ENCODE results near the gene UGT2B15.
"Not testable (repeated sequence)": the region's sequence is repeated elsewhere in the genome, so short reads cannot be mapped to it uniquely, and the experiment has no call there.

The UGT2B15 gene

DNA sequence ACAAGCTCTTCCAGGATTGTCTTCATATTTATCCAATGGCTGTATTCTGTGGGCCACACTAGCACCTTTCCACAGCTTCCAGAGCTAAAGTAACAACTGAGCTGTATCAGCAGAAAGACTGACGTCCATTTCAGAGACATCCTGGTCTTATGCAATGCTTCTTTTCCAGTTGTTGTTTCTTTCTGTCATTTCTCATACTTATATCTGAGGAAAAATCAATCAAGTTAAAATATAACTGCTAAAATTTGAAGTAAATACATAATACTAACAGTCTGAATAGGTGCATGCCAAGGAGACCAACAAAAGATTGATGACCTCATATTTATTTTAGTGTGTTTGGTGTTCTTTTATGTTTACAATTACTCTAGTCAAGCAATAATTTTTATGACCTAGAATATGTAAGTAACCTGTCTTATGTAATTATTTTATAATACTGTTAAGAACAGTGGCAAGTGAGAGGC, at the start of gene UGT2B15:
UGT2B15 (minus strand) TSS at position 174 of the 461 bp plus-strand sequence; CDS start at position 140, 34 bp downstream.
- DNase-seq (ENCODE audit: low spot score): not testable (repeated sequence)

DNA sequence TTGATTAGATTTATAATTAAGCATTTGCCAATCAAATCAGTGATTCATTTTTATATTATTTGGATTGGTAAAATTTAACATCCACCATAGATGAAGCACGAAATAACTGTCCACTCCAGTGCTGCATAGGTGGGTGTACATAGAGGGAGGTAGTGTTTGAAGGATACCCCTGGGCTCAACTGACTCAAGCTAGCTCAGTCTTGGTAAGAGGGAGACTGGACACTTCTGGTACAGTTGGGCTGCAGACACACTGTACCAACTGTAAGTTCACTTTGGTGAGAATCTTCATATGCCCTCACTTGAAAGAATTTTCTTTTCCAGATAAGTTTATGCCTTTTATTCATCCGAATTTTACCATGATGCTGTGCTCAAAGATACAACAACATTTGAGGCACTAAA, 48.6 kb upstream of the UGT2B15 start:
- DNase-seq (ENCODE audit: low spot score): no peak

DNA sequence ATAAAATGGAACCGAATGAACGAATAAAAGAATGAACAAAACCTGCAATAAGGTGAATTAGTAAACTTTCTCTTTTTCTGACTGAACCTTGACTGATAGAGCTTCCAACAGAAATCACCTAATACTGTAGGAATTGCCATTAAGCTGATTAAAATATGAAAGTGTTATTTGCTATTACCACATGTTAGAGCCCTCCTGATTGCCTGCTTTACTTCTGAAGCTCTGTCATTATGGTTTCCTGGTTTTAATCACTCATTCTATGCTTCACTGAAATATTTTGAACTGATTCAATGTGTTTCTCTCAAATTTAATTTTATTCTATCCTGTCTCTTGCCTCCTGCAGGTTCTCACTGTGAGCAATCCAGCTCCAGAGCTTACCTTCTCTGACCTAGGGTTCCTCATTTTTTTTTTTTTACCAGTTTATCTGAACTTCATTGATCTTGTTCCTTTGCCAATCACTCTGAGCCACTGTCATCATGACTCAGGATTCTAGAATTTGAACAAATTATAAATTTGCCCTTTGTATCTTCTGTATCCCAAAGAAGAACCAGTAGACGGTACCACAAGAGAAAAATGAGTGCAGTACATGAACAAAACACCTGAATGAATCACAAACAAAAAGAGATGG, 48.1 kb upstream of the UGT2B15 start:
- DNase-seq (ENCODE audit: low spot score): no peak

DNA sequence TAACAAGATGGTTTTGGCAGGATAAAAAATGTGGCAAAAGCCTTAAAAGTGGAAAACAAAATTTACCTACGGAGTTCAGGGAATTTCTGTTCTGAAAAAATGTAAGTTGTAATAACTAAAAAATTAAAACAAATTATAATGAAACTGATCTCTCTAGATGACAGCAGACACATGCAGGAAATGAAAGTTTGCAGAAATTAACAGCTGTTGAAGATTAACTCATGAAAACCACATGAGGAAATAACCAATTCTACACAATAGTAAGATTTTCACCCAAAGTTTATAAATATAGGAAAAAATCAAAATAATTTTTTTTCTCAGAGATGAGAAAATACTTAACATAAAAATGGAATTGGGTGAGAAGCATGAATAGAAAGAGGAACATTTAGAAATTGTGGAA, 47.5 kb upstream of the UGT2B15 start:
- no peak for DNase-seq (ENCODE audit: low spot score)

DNA sequence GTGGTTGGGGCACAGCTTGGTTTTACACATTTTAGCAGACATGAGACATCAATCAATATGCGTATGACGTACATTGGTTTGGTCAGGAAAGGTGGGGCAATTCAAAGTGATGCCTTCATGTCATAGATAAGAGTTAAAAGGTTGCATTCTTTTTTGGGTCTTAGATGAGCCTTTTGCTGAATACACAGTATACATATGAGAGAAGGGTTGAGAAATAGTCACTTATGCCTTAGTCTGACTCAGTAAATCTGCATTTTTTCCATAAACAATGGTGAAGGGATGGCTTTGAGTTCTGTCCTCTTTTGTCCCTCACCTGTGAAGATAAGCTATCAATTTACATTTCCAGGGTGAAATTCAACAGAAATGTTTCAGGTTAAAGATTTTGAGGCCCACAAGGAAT, 43.9 kb upstream of the UGT2B15 start:
- no peak for DNase-seq (ENCODE audit: low spot score)

DNA sequence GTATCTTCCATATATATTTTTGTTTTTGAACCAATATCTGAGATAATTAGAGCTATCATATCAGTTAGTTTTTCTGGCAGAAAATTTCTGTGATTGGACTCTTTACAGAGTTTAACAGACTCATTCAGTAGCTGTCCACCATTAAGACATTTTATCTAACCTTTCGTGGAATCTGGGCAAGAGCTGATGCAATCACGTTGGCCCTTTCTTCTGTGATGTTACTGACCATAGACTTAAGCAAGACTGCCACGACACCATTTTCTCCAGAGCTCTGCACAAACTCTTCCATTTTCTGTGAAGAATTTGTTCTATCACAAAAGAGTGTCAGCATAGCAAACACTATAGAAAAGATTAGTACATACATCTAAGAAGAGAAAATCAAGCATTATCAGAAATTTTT, 41.8 kb upstream of the UGT2B15 start:
- DNase-seq (ENCODE audit: low spot score): no peak

DNA sequence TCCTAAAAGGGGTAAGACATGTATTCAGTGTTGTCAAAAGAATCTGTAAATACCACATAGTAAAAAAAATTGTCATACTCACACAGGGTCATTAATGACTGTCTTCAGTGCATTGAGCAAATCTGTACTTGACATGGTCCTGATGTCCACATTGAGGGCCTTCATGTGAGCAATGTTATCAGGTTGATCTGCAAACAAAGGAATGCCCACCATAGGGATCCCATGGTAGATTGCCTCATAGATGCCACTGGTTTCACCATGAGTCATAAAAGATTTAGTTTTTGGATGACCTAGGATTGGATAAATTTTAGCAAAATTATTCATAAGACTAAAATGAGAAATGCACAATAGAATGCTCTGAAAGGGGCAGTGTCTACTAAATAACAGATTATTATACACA, 38.1 kb upstream of the UGT2B15 start:
- DNase-seq (ENCODE audit: low spot score): no peak

DNA sequence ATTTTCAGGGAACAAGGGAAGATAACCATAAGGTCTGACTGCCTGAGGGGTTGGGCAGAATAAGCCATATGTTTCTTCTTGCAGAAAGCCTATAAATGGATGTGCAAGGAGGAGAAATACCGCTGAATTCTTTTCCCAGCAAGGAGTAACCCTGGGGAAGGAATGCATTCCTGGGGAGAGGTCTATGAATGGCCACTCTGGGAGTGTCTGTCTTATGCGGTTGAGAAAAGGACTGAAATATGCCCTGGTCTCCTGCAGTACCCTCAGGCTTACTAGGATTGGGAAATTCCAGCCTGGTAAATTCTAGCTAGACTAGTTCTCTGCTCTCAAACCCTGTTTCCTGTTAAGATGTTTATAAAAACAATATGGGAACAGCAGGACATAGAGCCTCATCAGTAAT, 32.7 kb upstream of the UGT2B15 start:
- DNase-seq (ENCODE audit: low spot score): not testable (repeated sequence)

DNA sequence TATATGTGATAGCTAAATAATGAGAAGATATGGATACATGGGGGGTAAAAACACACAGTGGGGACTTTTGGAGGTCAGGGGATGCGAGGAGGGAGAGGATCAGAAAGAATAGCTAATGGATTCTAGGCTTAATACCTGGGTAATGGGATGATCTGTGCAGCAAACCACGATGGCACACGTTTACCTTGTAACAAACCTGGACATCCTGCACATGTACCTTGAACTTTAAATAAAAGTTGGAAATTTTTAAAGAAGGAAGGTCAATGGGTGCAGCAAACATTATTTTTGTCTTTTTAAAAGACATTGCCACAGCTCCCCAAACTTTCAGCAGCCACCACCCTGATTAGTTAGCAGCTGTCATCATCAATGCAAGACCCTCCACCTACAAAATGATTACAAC, 29.7 kb upstream of the UGT2B15 start:
- DNase-seq (ENCODE audit: low spot score): no peak

DNA sequence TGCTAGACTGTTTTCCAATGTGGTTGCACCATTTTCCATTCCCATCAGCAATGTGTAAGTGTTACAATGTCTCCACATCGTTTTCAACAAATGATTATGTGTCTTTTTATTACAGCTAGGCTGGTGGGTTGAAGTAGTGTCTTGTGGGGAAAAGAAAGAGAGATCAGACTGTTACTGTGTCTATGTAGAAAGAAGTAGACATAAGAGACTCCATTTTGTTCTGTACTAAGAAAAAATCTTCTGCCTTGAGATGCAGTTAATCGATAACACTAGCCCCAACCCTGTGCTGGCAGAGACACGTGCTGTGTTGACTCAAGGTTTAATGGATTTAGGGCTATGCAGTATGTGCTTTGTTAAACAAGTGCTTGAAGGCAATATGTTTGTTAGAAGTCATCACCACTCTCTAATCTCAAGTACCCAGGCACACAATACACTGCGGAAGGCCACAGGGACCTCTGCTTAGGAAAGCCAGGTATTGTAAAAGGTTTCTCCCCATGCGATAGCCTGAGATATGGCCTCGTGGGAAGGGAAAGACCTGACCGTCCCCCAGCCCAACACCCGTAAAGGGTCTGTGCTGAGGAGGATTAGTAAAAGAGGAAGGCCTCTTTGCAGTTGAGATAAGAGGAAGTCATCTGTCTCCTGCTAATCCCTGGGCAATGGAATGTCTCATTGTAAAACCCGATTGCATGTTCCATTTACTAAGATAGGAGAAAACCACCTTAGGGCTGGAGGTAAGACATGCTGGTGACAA, 23.0 kb upstream of the UGT2B15 start:
- DNase-seq (ENCODE audit: low spot score): no peak

DNA sequence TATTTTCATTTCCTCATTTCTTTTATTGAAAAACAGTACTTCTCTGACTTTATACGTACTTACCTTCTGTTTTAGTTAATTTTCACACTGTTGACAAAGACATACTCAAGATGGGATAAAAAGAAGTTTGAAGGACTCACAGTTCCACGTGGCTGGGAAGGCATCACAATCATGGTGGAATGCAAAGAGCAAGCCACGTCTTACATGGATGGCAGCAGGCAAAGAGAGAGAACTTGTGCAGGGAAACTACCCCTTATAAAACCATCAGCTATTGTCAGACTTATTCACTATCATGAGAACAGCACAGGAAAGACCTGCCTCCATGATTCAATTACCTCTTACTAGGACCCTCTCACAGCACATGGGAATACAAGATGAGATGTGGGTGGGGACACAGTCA, 20.7 kb upstream of the UGT2B15 start:
- no peak for DNase-seq (ENCODE audit: low spot score)

DNA sequence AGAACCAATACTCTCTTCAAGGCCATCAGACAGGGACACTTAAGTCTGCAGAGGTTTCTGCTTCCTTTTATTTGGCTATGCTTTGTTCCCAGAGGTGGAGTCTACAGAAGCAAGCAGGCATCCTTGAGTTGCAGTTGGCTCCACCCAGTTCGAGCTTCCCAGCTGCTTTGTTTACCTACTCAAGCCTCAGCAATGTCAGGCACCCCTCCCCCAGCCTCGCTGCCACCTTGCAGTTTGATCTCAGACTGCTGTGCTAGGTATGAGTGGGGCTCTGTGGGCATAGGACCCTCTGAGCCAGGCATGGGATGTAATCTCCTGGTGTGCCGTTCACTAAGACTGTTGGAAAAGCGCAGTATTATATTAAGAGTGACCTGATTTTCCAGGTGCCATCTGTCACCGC, 12.6 kb upstream of the UGT2B15 start:
- no peak for DNase-seq (ENCODE audit: low spot score)

DNA sequence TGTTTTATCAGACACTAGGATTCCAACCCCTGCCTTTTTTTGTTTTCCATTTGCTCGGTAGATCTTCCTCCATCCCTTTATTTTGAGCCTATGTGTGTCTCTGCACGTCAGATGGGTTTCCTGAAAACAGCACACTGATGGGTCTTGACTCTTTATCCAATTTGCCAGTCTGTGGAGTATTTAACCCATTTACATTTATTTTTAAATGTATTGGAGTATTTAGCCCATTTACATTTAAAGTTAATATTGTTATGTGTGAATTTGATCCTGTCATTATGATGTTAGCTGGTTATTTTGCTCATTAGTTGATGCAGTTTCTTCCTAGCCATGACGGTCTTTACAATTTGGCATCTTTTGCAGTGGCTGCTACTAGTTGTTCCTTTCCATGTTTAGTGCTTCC, 10.8 kb upstream of the UGT2B15 start:
- not testable (repeated sequence) for DNase-seq (ENCODE audit: low spot score)

DNA sequence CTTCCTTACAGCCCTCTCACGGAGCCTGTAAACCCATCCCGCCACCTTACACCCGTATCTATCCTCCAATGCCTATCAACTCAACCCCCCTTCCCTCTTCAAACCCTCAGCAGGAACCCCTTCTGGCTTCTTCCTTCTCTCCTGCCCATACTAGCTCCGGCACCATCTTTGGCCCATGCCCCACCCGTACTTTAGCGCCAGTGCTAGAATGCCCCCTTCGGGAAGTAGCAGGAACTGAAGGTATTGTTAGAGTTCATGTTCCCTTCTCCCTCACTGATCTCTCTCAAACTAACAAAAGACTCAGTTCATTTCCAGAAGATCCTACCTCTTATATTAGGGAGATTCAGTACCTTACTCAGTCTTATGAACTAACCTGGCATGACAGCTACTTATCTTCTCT, 2.7 kb upstream of the UGT2B15 start:
- DNase-seq (ENCODE audit: low spot score): no peak

DNA sequence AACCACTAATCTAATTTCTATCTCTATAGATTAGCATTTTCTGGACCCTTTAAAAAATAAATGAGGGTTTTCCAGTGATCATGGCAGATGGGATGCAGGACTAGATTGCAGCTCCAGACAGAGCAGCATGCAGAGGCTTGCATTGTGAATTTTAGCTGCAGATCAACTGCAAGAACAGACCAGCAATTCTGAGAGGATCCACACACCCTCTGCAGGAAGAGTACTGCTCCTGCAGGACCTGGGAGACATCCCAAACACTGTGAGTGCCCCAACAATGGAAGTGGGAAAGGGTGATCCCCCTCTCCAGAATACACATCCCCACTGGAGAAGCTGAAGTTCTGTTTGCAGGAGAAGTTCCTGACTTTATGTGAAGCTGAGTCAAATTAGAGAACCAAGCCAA, 765 bp upstream of the UGT2B15 start:
- DNase-seq (ENCODE audit: low spot score): not testable (repeated sequence)

DNA sequence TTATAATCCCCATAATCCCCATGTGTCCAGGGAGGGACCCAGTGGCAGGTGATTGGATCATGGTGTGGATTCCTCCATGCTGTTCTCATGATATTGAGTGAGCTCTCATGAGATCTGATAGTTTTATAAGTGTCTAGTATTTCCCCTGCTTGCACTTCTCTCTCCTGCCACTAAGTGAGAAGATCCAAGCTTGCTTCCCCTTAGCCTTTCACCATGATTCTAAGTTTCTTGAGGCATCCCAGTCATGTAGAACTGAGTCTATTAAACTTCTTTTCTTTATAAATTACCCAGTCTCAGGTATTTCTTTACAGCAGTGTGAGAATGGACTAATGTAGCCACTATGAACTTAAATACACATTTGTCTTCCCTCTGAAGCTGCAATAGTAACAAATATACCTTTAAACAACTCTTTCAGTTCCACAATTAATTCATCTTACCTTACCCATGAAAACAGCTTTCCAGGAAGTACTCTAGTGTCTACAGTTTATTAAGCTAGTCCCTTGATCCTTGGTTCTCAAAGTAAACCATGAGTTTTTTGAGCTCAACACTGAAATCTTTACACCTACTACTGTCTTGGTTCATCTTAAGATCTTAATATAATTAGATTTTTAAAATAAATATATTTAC, 1.8 kb downstream of the UGT2B15 start:
- DNase-seq (ENCODE audit: low spot score): not testable (repeated sequence)

DNA sequence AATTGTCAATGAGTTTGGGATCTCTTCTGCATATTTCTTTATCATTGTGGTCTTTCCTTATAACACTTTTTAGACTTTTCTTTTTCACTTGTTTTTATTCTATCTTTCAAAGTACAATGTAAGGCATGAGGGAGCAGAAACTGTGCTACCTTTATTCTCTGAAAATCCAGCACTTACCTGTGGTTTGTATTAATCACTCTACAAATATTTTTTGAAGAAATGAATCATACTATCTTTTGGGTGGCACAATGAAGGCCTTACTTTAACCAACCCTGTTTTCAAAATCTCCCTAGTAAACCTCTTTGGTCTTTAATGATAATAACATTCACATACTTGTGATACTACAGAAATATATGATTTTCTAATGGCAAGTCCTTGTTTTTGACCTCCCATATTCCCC, 2.9 kb downstream of the UGT2B15 start:
- DNase-seq (ENCODE audit: low spot score): not testable (repeated sequence)

DNA sequence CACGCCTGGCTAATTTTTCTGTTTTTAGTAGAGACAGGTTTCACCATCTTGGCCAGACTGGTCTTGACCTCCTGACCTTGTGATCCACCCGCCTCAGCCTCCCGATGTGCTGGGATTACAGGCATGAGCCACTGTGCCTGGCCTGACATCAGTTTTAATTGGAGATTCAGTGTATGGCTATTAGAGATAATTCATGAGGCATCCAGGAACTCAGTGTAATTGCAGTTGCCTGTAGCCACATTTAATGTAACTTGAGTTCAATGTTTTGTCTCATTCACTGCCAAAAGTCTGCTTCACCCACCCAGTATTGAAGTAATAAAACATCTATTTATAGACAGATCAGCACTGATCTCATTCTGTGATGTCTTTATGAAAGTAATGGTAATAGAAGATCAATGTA, 5.7 kb downstream of the UGT2B15 start:
- DNase-seq (ENCODE audit: low spot score): not testable (repeated sequence)

DNA sequence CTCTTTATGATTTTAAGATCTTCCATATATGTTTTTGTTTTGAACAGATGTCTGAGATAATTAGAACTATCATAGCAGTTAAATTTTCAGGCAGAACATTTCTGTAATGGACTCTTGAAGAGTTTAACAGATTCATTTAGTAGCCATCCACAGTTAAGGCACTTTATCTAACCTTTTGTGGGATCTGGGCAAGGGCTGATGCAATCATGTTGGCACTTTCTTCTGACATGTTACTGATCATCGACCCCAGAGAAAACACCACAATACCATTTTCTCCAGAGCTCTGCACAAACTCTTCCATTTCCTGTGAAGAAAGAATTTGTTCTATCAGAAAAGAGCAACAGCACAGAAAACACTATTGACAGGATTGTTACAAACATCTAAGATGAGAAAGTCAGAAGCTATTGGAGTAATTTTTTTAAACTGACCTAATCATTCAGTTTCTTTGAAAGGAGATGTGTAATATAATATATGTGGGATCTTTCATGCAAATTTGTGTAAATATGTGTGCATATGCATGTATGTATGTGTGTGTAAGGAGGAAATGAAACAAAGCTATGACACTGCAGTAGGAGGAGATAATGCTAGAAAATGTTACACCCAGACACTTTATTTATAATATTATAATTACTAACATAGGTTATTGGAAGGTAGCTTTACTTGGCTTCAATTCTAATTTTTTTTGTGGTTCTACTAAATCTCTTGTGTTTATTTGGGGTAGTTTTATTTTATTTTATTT, 7.4 kb downstream of the UGT2B15 start:
- not testable (repeated sequence) for DNase-seq (ENCODE audit: low spot score)

DNA sequence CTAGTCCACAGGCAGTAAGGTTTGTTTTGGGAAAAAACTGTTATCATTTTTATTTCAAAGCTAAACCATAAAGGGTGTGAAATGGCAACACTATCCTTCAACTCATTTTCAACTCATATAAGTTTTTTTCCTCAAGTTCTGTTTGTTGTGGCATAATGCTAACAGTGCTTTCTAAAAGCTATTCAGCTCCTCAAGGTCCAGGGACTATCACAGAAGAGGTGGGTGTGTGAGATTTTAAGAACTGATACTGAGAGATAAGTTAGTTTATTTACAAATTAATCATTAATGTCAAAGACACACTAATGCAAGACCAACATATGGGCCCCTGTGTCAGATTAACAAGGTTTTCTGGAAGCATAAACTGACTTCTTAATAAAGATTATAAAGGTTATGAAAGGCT, 11.8 kb downstream of the UGT2B15 start:
- DNase-seq (ENCODE audit: low spot score): no peak

DNA sequence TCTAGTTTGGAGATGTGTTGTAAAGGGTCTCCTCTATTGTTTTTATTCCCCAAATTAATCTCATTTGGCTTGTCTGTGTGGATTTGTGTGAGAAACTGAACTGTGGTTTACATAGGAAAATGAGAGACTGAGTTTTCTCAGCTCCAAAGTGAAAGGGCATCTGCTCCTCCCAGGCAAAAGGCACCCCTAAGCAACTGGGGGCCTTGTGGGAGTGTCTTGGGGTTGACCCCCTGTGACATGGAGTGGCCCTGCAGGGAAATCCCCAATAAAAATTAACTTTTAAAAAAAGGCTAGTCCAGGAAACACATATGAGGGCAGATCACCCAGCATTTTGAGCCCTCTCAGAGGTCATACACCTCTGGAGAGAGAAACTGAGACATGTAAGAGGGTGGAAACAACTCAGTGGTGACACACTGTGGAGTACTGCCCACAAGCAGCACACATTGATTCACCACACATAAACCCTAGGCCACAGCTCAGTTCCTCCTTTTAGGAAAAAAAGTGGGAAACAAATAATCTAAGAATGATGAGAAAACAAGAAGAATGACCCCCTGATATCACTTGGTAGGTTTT, 13.3 kb downstream of the UGT2B15 start:
- DNase-seq (ENCODE audit: low spot score): not testable (repeated sequence)

DNA sequence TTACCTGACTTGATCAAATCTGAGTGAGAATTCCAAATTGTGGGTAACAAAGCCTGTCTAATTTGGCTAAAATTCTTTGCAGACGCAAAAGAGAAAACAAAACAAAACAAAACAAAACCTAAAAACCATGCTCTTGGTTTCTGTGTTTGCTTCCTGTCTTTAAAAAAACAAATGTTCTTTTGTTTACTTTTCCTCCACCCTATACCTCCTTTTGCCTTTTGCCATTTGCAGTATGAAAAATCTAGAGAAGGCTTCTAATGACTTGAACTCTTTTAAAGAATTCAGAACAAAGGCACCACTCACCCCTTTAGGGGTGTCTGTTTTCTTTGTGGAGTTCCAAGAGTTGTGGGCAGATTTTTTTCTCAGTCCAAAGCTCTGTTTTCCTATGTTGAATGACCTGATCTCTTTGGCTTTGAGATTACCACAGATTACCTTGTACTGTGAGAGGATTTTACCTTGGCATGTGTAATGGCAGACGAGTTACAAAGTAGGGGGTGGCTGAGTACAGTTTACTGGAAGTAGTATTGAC, 13.9 kb downstream of the UGT2B15 start:
- DNase-seq (ENCODE audit: low spot score): not testable (repeated sequence)

Data from globus pallidus (tissue), 1 donor.